Measurements from ENCODE around the gene NELL1. TPM values are rescaled to one million over a fixed set of nuclear protein-coding genes. Genes with fewer than 3 reads are reported as not detected.

Gene NELL1
- total and polyA plus RNA-seq, 2 donors (not counting 3 experiments of a cell fraction or from before 2014, with no cell fraction given): not detected

GRCh38 chr11:20632169-20632532, 37.2 kb upstream of the NELL1 start:
- H3K36me3 ChIP-seq (ENCODE audit: control insufficient read depth in 2 of 2, extremely low read depth in 1 of 2, insufficient read depth in 2 of 2, low read length in 2 of 2): no peaks in the 10 kb centered on the region
- H3K27me3 ChIP-seq (ENCODE audit: control insufficient read depth in 2 of 2, insufficient read depth in 2 of 2, low read length in 2 of 2): no peaks in the 10 kb centered on the region
- H3K27ac ChIP-seq (ENCODE audit: insufficient read depth, low read depth, low read length): no peak overlapping the region
- H3K4me1 ChIP-seq (ENCODE audit: control insufficient read depth, extremely low read depth, insufficient read depth, low read length): no peaks in the 10 kb centered on the region
- H3K4me2 ChIP-seq (ENCODE audit: insufficient read depth, low read length): no peak overlapping the region
- no peak overlapping the region for H3K9ac ChIP-seq (replicated peaks; ENCODE audit: extremely low read depth, insufficient read depth, low read length)
- DNase-seq (ENCODE audit: low read depth, low spot score): no peak
- BruUV-seq (replicated peaks): no TSS peak
- H3K9me1 ChIP-seq (replicated peaks; ENCODE audit: control insufficient read depth, extremely low read depth, insufficient read depth, low read length): no peaks in the 10 kb centered on the region
- dilution Hi-C loops (cut with MboI; ENCODE audit: extremely low pct_ligation_motif_present, low sequenced_read_pairs) (no loop called here), intact Hi-C loops (cut with micrococcal nuclease) (no loop called here)
- POLR2A ChIA-PET: no interaction called here
- no peaks in the 10 kb centered on the region for H3K79me2 ChIP-seq (ENCODE audit: control insufficient read depth, insufficient read depth, low read length)
- CTCF ChIA-PET: no interaction called here
- TF ChIP-seq POLR2A (IDR thresholded peaks at IDR 0.05; ENCODE audit: low read depth, low read length): no peak
- no peak overlapping the region for H3K4me3 ChIP-seq (replicated peaks in 1 of 3; ENCODE audit: insufficient read depth in 1 of 3, low read depth in 1 of 3, low read length in 3 of 3)
- H4K20me1 ChIP-seq (replicated peaks; ENCODE audit: control insufficient read depth, extremely low read depth, insufficient read depth, low read length): no peaks in the 10 kb centered on the region
- H3K9me3 ChIP-seq (replicated peaks; ENCODE audit: control insufficient read depth, insufficient read depth, low read length): no peaks in the 10 kb centered on the region
- H2AFZ ChIP-seq (ENCODE audit: low read depth, low read length): no peak overlapping the region
- no peak for FAIRE-seq

DNA sequence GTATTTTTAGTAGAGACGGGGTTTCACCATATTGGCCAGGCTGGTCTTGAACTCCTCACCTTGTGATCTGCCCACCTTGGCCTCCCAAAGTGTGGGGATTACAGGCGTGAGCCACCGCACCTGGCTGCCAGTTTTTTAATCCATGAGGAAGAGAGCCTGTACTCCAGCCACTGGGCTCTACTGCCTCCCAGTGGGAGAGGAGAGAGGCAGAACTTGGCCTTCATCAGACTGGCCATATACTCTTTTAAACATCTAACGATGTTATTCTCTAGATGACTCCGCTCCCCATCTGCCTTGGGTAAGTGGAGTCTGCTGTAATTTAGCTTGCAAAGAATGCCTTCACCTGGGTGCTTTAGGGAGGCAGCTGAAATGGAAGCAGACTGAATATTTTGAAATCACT, 35.3 kb upstream of the NELL1 start:
- H3K9ac ChIP-seq (replicated peaks; ENCODE audit: extremely low read depth, insufficient read depth, low read length): no peak overlapping the region
- TF ChIP-seq MYC (IDR thresholded peaks at IDR 0.05; ENCODE audit: low read depth, low read length) (no peak), JUN (IDR thresholded peaks at IDR 0.05; ENCODE audit: borderline replicate concordance, insufficient read depth, insufficient read length, low read depth) (no peak), GATA2 (IDR thresholded peaks at IDR 0.05; ENCODE audit: insufficient read depth, insufficient read length, low read depth, low read length) (no peak), POLR2A (IDR thresholded peaks at IDR 0.05; ENCODE audit: low read depth, low read length) (no peak), CTCF (IDR thresholded peaks at IDR 0.05; ENCODE audit: extremely low read depth in 1 of 2, insufficient read depth in 1 of 2, low read depth in 1 of 2, low read length in 2 of 2) (no peak), POLR2AphosphoS5 (IDR thresholded peaks at IDR 0.05; ENCODE audit: insufficient read depth, low read depth, low read length) (no peak), FOS (IDR thresholded peaks at IDR 0.05; ENCODE audit: borderline replicate concordance, insufficient read depth, low read length) (no peak), EZH2 (IDR thresholded peaks at IDR 0.05; ENCODE audit: borderline replicate concordance, low read depth, low read length, severe bottlenecking) (no peak)
- TF ChIP-seq, protein P1, sequence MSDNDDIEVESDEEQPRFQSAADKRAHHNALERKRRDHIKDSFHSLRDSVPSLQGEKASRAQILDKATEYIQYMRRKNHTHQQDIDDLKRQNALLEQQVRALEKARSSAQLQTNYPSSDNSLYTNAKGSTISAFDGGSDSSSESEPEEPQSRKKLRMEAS (IDR thresholded peaks at IDR 0.05; ENCODE audit: insufficient read depth, insufficient read length): no peak
- FAIRE-seq (no peak), DNase-seq (ENCODE audit: low read depth, low spot score) (no peak)
- no peak overlapping the region for H3K4me2 ChIP-seq (ENCODE audit: insufficient read depth, low read length)
- H3K36me3 ChIP-seq (ENCODE audit: control insufficient read depth in 2 of 2, extremely low read depth in 1 of 2, insufficient read depth in 2 of 2, low read length in 2 of 2): no peaks in the 10 kb centered on the region
- H3K79me2 ChIP-seq (ENCODE audit: control insufficient read depth, insufficient read depth, low read length): no peaks in the 10 kb centered on the region
- BruUV-seq (replicated peaks): no TSS peak
- POLR2A ChIA-PET: no interaction called here
- no peaks in the 10 kb centered on the region for H3K9me3 ChIP-seq (replicated peaks; ENCODE audit: control insufficient read depth, insufficient read depth, low read length)
- dilution Hi-C loops (cut with MboI; ENCODE audit: extremely low pct_ligation_motif_present, low sequenced_read_pairs): no loop called here
- no peak overlapping the region for H3K4me3 ChIP-seq (replicated peaks in 1 of 3; ENCODE audit: insufficient read depth in 1 of 3, low read depth in 1 of 3, low read length in 3 of 3)
- H3K9me1 ChIP-seq (replicated peaks; ENCODE audit: control insufficient read depth, extremely low read depth, insufficient read depth, low read length): no peaks in the 10 kb centered on the region
- no peak overlapping the region for H2AFZ ChIP-seq (ENCODE audit: low read depth, low read length)
- CTCF ChIA-PET: no interaction called here
- intact Hi-C loops (cut with micrococcal nuclease): no loop called here
- no peaks in the 10 kb centered on the region for H3K4me1 ChIP-seq (ENCODE audit: control insufficient read depth, extremely low read depth, insufficient read depth, low read length)
- no peaks in the 10 kb centered on the region for H4K20me1 ChIP-seq (replicated peaks; ENCODE audit: control insufficient read depth, extremely low read depth, insufficient read depth, low read length)
- H3K27me3 ChIP-seq (ENCODE audit: control insufficient read depth in 2 of 2, insufficient read depth in 2 of 2, low read length in 2 of 2): no peaks in the 10 kb centered on the region
- no peak overlapping the region for H3K27ac ChIP-seq (ENCODE audit: insufficient read depth, low read depth, low read length)

All from endothelial cell of umbilical vein (primary cell).